Neural crest cell (in vitro differentiated cells): ENCODE measurements around the gene TBX15. TPM values are rescaled to one million over a fixed set of nuclear protein-coding genes. Genes with fewer than 3 reads are reported as not detected.

Experiments used
- DNase-seq: peaks from one replicate; pipeline ENCODE4 v3.0.0; 2021; ENCODE audit warnings: low read depth, mixed read lengths, low spot score
- H3K27ac Mint-ChIP-seq: one replicate; pipeline ENCODE4 v1.8.0; 2021; ENCODE audit warnings: mild to moderate bottlenecking, mixed read lengths; ENCODE audit not compliant: unreplicated experiment
- H3K27me3 Mint-ChIP-seq: 2 replicates; pipeline ENCODE4 v1.8.0; 2021; ENCODE audit warnings: low read depth, mild to moderate bottlenecking, mixed read lengths
- H3K36me3 Mint-ChIP-seq: 2 replicates; pipeline ENCODE4 v1.8.0; 2021; ENCODE audit warnings: low read depth, mild to moderate bottlenecking, mixed read lengths
- H3K4me1 Mint-ChIP-seq: 2 replicates; pipeline ENCODE4 v1.8.0; 2021; ENCODE audit warnings: mixed read lengths
- H3K4me3 Mint-ChIP-seq: one replicate; pipeline ENCODE4 v1.8.0; 2021; ENCODE audit warnings: mild to moderate bottlenecking, mixed read lengths
- H3K9me3 Mint-ChIP-seq: 2 replicates; pipeline ENCODE4 v1.8.0; 2021; ENCODE audit warnings: mixed read lengths
- CTCF ChIP-seq: fragments of 200-600 bp; sonication (generic); conservative IDR thresholded peaks from 2 replicates; pipeline ENCODE4 v1.5.0; 2021; ENCODE audit warnings: antibody characterized with exemption, mild to moderate bottlenecking
- total RNA-seq: library from RNA; stranded (reverse); gene quantifications from 2 replicates; pipeline ENCODE4 v1.2.1, GENCODE V29; 2021

TBX15 gene
- total RNA-seq, 1 donor from 2014 or later: 3.2 TPM

- no peak overlapping the region for H3K4me3 Mint-ChIP-seq
- H3K27me3 Mint-ChIP-seq: peaks cover 4% of the 10 kb centered on the region
- DNase-seq: no peak
- no peaks in the 10 kb centered on the region for H3K4me1 Mint-ChIP-seq
- no peak for TF ChIP-seq CTCF
- H3K27ac Mint-ChIP-seq: no peak overlapping the region
- H3K9me3 Mint-ChIP-seq: no peaks in the 10 kb centered on the region
- H3K36me3 Mint-ChIP-seq: no peaks in the 10 kb centered on the region
These were observed 39.3 kb downstream of the TBX15 start for GRCh38 chr1:118948846-118949245.

GRCh38 chr1:118948351-118948750 is 39.8 kb downstream of the TBX15 start:
- no peaks in the 10 kb centered on the region for H3K9me3 Mint-ChIP-seq
- no peaks in the 10 kb centered on the region for H3K4me1 Mint-ChIP-seq
- H3K27me3 Mint-ChIP-seq: peaks cover 6% of the 10 kb centered on the region
- TF ChIP-seq CTCF: no peak
- H3K36me3 Mint-ChIP-seq: no peaks in the 10 kb centered on the region
- no peak overlapping the region for H3K4me3 Mint-ChIP-seq
- H3K27ac Mint-ChIP-seq: no peak overlapping the region
- no peak for DNase-seq

GRCh38 chr1:118947790-118948189 is 40.4 kb downstream of the TBX15 start:
- H3K27me3 Mint-ChIP-seq: peaks cover 10% of the 10 kb centered on the region
- H3K36me3 Mint-ChIP-seq: no peaks in the 10 kb centered on the region
- H3K27ac Mint-ChIP-seq: no peak overlapping the region
- H3K4me3 Mint-ChIP-seq: no peak overlapping the region
- no peak for DNase-seq
- H3K4me1 Mint-ChIP-seq: no peaks in the 10 kb centered on the region
- no peak for TF ChIP-seq CTCF
- no peaks in the 10 kb centered on the region for H3K9me3 Mint-ChIP-seq

- Mint-ChIP-seq H3K9me3 (no peaks in the 10 kb centered on the region), H3K4me3 (no peak overlapping the region), H3K27me3 (peaks cover 10% of the 10 kb centered on the region), H3K27ac (no peak overlapping the region), H3K4me1 (no peaks in the 10 kb centered on the region), H3K36me3 (no peaks in the 10 kb centered on the region)
- DNase-seq: no peak
- TF ChIP-seq CTCF: no peak
These were observed 41.0 kb downstream of the TBX15 start for GRCh38 chr1:118947003-118947765.

GRCh38 chr1:118945489-118945888 is 42.7 kb downstream of the TBX15 start:
- Mint-ChIP-seq H3K4me3 (no peak overlapping the region), H3K27me3 (peaks cover 10% of the 10 kb centered on the region), H3K36me3 (no peaks in the 10 kb centered on the region), H3K9me3 (no peaks in the 10 kb centered on the region), H3K4me1 (no peaks in the 10 kb centered on the region), H3K27ac (no peak overlapping the region)
- TF ChIP-seq CTCF: no peak
- DNase-seq: no peak
